Heart right ventricle (tissue), 16 donors: ENCODE results near the gene ATG4C. TPM values are rescaled to one million over a fixed set of nuclear protein-coding genes. Genes with fewer than 3 reads are reported as not detected.

ENCODE experiments used
- ATAC-seq, 8 donors: fragments of 200-7000 bp; cut with Tn5 transposase; one replicate each; pipeline ENCODE4 v1.9.1; 2020; ENCODE audit warnings: mild to moderate bottlenecking in 8 of 8, moderate library complexity in 8 of 8, moderate number of reproducible peaks in 1 of 8
- DNase-seq, 2 donors: peaks; one replicate each; pipeline ENCODE4 v3.0.0-alpha.2; 2020
- H3K27ac ChIP-seq, 10 donors: fragments of 200-600 bp; sonication (generic) in 2 of 10; one replicate each; pipeline versions ENCODE4 v1.5.0 to v1.8.0; 2020 to 2022; ENCODE audit warnings: mild to moderate bottlenecking in 3 of 10
- H3K27me3 ChIP-seq, 7 donors: fragments of 200-600 bp; one replicate each; pipeline ENCODE4 v1.8.0; 2021 to 2022; ENCODE audit warnings: mild to moderate bottlenecking in 2 of 7
- H3K36me3 ChIP-seq, 9 donors: fragments of 200-600 bp; sonication (generic) in 1 of 9; one replicate each; pipeline versions ENCODE4 v1.5.0 to v1.8.0; 2020 to 2022; ENCODE audit warnings: mild to moderate bottlenecking in 2 of 9
- H3K4me1 ChIP-seq, 9 donors: fragments of 200-600 bp; sonication (generic) in 1 of 9; one replicate each; pipeline versions ENCODE4 v1.5.0 to v1.8.0; 2020 to 2022; ENCODE audit warnings: mild to moderate bottlenecking in 4 of 9
- H3K4me3 ChIP-seq, 10 donors: fragments of 200-600 bp; sonication (generic) in 2 of 10; one replicate each; pipeline versions ENCODE4 v1.5.0 to v1.8.0; 2020 to 2022; ENCODE audit warnings: mild to moderate bottlenecking in 7 of 10, moderate library complexity in 2 of 10
- H3K9me3 ChIP-seq, 11 donors: fragments of 200-600 bp in 10 of 11; sonication (generic) in 2 of 11; one replicate each; pipeline versions ENCODE4 v1.5.0 to v1.8.0; 2013 to 2022; ENCODE audit warnings: mild to moderate bottlenecking in 2 of 11, control low read depth in 1 of 11, moderate library complexity in 1 of 11
- WGBS, 2 donors: extraction: QIAGEN DNeasy Blood & Tissue Kit; methylation state at CpG; one replicate each; pipeline ENCODE4 v1.1.7; 2013; ENCODE audit warnings: inconsistent platforms in 1 of 2; 5-methylcytosine and 5-hydroxymethylcytosine counted together
- intact Hi-C, 10 donors: fragments of 100-400 bp; cut with DNase I; formaldehyde crosslinking; loops; one replicate each; pipeline versions ENCODE4 v1.11.1 to v1.14.2; 2022
- polyA plus RNA-seq, 2 donors: library from polyadenylated mRNA; stranded (reverse); fragments of 200-250 nt; gene quantifications; one replicate each; pipeline ENCODE4 v1.2.3, GENCODE V29; 2013
- total RNA-seq, 10 donors: library from RNA; stranded (reverse); fragmentation: NEBNext Ultra II Directional in 3 of 10; extraction: Animal tissue kit (Norgen Biotek cat#: 25700) in 3 of 10; gene quantifications; one replicate each; pipeline versions ENCODE4 v1.2.1 to v1.2.4, GENCODE V29; 2021 to 2023
- TF ChIP-seq, protein P1 (sequence below), 9 donors: fragments of 200-600 bp; sonication (generic) in 2 of 9; IDR thresholded peaks; one replicate each; pipeline versions ENCODE4 v1.5.0 to v1.8.0; 2021 to 2022; ENCODE audit warnings: antibody characterized with exemption in 9 of 9, mild to moderate bottlenecking in 5 of 9, moderate library complexity in 1 of 9
- donor health status: Arrhythmogenic right ventricular cardiomyopathy.
- donor health status: ischemic (EF 13 %, LVEDD 7.1; RV severe dilation, severe dysfunction).
- donor health status: healthy with polysubstance abuse.
- donor health status: DM: no; HTN: yes; CAD: no.
- donor health status: DM: no; HTN: no; CAD: no.
- donor health status: ischemic (EF 25% LVEDD 6.9; RV normal size, moderate dysfunction).
- donor health status: ischemic (EF 25% LVEDD 5.7; RV mildly dilated, moderate dysfunction).
- donor health status: healthy.
- donor health status: DM: yes; HTN: yes; CAD: no.
- donor health status: Ischemic cardiomyopathy.
- donor health status: ischemic (EF 35%, LVEDD 5.7; RV mildly dilated, moderate dysfunction).
- donor health status: nonischemic (EF 11% LVEDD 7.7; RV severe dilation, severe dysfunction).
- donor health status: DM: yes; HTN: yes; CAD: no.
- donor health status: PGD.
- donor health status: ischemic (EF 29% LVEDD 5.4; RV normal size, mild dysfunction).
- donor health status: nonischemic (EF 23%, LVEDD 6.1; RV moderate dilation, normal function).

Gene ATG4C
- total and polyA plus RNA-seq, 12 donors: 4.2 to 17.9 (median 8.7) TPM

DNA sequence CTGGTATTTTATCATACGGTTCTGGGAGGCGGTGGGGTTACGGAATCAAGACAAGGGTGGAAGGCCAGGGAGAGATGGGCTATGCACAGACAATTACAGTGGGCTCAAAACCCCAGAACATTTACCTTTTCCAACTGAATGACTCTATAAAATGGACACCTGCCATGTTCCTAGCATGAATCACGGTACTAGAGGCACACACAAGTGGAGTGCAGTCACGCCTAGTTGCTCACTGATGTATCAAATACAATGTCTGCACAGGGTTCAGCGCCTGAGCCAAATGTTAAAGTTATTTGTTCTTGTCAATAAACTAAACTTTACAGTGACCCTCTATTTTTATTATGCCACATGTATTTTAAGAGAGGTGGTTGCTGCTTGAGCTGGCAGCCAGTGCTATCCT lies 121.4 kb downstream of the ATG4C start:
- Histone ChIP-seq H3K36me3 (no peaks in the 10 kb centered on the region), H3K4me1 (no peaks in the 10 kb centered on the region), H3K9me3 (no peaks in the 10 kb centered on the region), H3K27me3 (peaks cover 0 to 8% (median 0%) of the 10 kb centered on the region in 7 donors), H3K27ac (no peak overlapping the region), H3K4me3 (no peak overlapping the region)
- WGBS, 2 donors: 89 to 92% methylated on average over 6 of the region's 6 CpGs
- TF ChIP-seq, protein P1, sequence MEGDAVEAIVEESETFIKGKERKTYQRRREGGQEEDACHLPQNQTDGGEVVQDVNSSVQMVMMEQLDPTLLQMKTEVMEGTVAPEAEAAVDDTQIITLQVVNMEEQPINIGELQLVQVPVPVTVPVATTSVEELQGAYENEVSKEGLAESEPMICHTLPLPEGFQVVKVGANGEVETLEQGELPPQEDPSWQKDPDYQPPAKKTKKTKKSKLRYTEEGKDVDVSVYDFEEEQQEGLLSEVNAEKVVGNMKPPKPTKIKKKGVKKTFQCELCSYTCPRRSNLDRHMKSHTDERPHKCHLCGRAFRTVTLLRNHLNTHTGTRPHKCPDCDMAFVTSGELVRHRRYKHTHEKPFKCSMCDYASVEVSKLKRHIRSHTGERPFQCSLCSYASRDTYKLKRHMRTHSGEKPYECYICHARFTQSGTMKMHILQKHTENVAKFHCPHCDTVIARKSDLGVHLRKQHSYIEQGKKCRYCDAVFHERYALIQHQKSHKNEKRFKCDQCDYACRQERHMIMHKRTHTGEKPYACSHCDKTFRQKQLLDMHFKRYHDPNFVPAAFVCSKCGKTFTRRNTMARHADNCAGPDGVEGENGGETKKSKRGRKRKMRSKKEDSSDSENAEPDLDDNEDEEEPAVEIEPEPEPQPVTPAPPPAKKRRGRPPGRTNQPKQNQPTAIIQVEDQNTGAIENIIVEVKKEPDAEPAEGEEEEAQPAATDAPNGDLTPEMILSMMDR (IDR thresholded peaks at IDR 0.05): no peak
- no peak for DNase-seq
- intact Hi-C loops: no loop called here
- no peak for ATAC-seq

DNA sequence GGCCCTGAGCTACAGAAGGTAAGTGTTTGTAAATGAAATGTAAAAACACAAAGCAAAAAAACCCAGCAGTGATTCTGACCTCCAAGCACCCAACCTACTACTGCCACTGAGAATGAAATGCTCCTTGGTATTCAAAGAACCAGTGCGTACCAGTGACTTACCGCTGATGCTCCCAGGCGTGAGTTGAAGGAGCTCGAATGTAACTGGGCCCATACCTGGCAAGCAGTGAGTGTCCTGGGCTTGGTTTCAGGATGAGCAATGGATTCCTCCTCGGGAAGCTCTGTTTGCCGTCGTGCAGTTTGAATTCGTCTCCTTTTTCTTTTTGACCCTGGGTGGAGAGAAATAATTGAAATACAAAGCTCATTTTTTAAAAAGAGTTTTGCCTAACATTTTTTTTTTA lies 121.9 kb downstream of the ATG4C start:
- Histone ChIP-seq H3K9me3 (no peaks in the 10 kb centered on the region), H3K27me3 (peaks cover 0 to 8% (median 0%) of the 10 kb centered on the region in 7 donors), H3K4me1 (no peaks in the 10 kb centered on the region), H3K27ac (no peak overlapping the region), H3K36me3 (no peaks in the 10 kb centered on the region), H3K4me3 (no peak overlapping the region)
- TF ChIP-seq, protein P1 (IDR thresholded peaks at IDR 0.05): no peak
- intact Hi-C loops: no loop called here
- ATAC-seq: no peak
- DNase-seq: no peak
- WGBS, 2 donors: 92 to 94% methylated on average over 8 of the region's 8 CpGs

DNA sequence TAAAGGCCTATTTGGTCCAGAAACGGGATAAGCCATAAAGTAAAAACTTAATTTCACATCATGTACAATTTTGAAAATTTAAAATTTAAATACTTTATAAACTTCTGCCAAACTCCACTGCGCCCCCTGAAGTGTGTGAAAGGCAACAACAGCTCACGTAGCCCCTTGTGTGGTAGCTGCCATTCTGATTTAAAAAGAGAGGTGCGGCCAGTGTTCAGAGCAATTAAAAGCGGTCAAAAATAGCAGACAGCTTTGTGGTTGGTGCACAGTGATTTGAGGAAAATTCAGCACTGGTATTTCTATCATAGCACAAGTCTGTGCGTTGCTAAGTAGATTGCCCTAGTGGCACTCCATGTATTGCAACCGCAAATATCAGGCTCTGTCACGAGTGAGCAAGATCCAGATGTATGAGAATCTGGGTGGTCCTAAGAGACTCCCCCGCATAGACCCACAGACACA lies 122.5 kb downstream of the ATG4C start:
- WGBS, 2 donors: 50 to 56% methylated on average over 9 of the region's 9 CpGs
- TF ChIP-seq, protein P1 (IDR thresholded peaks at IDR 0.05): peak in 2 of 9 donors; percentile 14 to 35
- no peak overlapping the region for H3K27ac ChIP-seq
- H3K9me3 ChIP-seq: no peaks in the 10 kb centered on the region
- intact Hi-C loops: no loop called here
- no peaks in the 10 kb centered on the region for H3K4me1 ChIP-seq
- no peaks in the 10 kb centered on the region for H3K36me3 ChIP-seq
- DNase-seq (no peak), ATAC-seq (no peak)
- no peak overlapping the region for H3K4me3 ChIP-seq
- peaks cover 0 to 8% (median 0%) of the 10 kb centered on the region in 7 donors for H3K27me3 ChIP-seq

DNA sequence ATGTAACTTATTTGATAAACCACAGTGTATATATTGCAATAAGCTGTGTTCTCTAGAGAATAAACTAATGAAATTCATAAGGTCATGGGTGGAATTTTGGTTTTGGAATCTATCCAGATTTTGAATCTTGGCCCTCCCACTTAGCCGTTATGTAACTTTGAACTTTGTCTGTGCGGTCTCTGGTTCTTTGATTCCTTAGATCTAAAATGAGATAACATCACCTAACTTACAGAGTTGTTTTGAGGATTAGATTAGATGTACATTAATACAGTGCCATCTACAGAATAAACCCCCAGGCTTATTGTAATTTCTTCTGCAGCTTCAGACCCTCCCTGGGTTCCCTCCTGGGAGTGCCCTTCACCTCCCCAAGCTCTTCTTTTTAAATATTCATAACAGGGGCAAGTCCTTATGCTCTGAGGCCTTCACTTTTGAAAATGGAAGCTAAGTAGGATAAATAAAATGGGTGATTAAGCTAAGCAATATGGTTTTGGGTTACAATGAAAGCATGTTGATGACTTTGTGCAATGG lies 124.3 kb downstream of the ATG4C start:
- TF ChIP-seq, protein P1 (IDR thresholded peaks at IDR 0.05): no peak
- H3K27ac ChIP-seq: no peak overlapping the region
- H3K9me3 ChIP-seq: no peaks in the 10 kb centered on the region
- H3K4me3 ChIP-seq: no peak overlapping the region
- intact Hi-C loops: no loop called here
- no peak for ATAC-seq
- peaks cover 0 to 12% (median 6%) of the 10 kb centered on the region in 7 donors for H3K27me3 ChIP-seq
- WGBS, 2 donors: 80 to 85% methylated on average over 2 of the region's 2 CpGs
- no peaks in the 10 kb centered on the region for H3K36me3 ChIP-seq
- no peak for DNase-seq
- H3K4me1 ChIP-seq: no peaks in the 10 kb centered on the region
